ENCODE measurements around the gene L1CAM. TPM values are rescaled to one million over a fixed set of nuclear protein-coding genes. Genes with fewer than 3 reads are reported as not detected.

Gene L1CAM
- total and polyA plus RNA-seq, 7 donors: 2.4 to 30.2 (median 15.5) TPM; not detected in 1

DNA sequence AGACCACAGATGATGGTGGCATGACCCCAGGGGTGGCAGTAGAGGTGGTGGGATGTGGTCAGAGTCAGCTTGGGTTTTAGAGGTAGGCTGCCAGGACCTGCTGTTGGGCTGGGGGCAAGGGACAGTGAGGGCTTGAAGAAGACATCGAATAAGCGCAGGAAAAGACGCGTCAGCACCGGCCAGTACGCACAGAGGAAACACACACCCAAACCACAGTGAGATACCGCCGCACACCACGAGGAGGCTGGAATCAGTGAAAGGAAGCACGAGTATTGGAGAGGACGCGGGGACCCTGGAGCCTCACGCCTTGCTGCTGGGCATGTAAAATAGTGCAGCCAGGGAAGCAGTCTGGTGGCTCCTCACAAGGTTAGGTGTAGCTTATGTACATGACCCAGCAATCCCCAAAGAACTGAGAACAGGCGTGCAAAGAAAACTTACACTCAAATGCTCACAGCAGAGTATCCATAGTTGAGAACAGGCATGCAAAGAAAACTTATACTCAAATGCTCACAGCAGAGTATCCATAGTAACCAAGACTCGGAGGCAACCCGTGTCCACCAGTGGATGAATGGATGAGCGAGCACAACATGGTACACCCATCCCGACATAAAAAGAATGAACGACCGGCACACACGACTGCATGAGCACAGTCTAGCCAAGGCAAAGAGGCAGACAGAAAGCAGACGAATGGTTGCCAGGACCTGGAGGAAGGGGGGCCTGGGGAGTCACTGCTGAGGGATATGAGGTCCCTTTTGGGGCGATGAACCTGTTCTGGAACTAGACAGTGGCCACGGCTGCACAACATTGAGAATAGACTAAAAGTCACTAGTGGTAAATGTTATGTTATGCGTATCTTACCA, 68.9 kb downstream of the L1CAM start:
- Histone ChIP-seq H3K27me3 (no peaks in the 10 kb centered on the region), H3K9me3 (no peaks in the 10 kb centered on the region), H3K4me1 (peaks cover 0 to 10% (median 3%) of the 10 kb centered on the region in 4 donors), H3K36me3 (no peaks in the 10 kb centered on the region), H3K4me3 (no peak overlapping the region), H3K27ac (no peak overlapping the region)
- intact Hi-C loops (cut with DNase I): no loop called here
- WGBS, 2 donors: 66 to 85% methylated on average over 25 of the region's 25 CpGs
- DNase-seq: no peak
- TF ChIP-seq, protein P1, sequence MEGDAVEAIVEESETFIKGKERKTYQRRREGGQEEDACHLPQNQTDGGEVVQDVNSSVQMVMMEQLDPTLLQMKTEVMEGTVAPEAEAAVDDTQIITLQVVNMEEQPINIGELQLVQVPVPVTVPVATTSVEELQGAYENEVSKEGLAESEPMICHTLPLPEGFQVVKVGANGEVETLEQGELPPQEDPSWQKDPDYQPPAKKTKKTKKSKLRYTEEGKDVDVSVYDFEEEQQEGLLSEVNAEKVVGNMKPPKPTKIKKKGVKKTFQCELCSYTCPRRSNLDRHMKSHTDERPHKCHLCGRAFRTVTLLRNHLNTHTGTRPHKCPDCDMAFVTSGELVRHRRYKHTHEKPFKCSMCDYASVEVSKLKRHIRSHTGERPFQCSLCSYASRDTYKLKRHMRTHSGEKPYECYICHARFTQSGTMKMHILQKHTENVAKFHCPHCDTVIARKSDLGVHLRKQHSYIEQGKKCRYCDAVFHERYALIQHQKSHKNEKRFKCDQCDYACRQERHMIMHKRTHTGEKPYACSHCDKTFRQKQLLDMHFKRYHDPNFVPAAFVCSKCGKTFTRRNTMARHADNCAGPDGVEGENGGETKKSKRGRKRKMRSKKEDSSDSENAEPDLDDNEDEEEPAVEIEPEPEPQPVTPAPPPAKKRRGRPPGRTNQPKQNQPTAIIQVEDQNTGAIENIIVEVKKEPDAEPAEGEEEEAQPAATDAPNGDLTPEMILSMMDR (IDR thresholded peaks at IDR 0.05): no peak
- TF ChIP-seq POLR2AphosphoS5 (IDR thresholded peaks at IDR 0.05) (no peak), EP300 (IDR thresholded peaks at IDR 0.05) (no peak), POLR2A (IDR thresholded peaks at IDR 0.05) (no peak)

DNA sequence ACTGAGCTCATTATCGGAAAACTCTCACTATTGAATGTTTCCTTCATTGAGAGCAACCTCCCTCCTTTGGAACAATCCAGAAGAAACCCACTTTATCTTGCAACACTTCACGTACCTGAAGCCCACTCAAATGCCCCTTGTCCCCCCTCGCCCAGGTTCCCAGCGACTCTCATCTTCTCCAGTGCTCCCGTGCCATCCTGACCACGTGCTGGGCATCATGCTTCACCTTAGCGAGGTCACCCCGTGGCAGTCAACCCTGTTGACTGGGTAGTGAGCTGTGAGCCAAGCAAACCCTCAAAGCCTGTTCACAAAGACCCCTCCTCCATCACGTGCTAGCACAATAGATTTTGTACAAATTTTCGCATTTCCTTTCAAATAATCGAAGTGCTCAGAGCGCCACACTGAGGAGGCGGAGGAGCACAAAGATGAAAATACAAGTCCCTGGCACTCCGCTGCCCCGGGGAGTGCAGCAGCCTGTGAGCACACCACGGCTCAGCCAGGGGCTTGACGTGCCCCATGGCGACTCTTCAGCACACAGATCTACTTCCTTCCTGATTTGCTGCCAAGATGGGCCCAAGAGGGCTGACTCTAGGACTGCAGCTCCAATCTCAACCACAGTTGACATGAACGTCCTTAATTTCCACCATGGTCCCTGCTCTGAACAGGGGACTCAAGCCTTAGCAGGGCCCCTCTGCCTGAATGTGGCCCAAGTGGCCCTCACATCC, 71.2 kb downstream of the L1CAM start:
- H3K27me3 ChIP-seq: no peaks in the 10 kb centered on the region
- intact Hi-C loops (cut with DNase I): no loop called here
- no peaks in the 10 kb centered on the region for H3K36me3 ChIP-seq
- peaks cover 0 to 10% (median 3%) of the 10 kb centered on the region in 4 donors for H3K4me1 ChIP-seq
- no peak for TF ChIP-seq POLR2AphosphoS5 (IDR thresholded peaks at IDR 0.05)
- no peak for TF ChIP-seq EP300 (IDR thresholded peaks at IDR 0.05)
- TF ChIP-seq, protein P1 (IDR thresholded peaks at IDR 0.05): no peak
- no peak for TF ChIP-seq POLR2A (IDR thresholded peaks at IDR 0.05)
- WGBS, 2 donors: 68 to 72% methylated on average over 19 of the region's 19 CpGs
- H3K27ac ChIP-seq: no peak overlapping the region
- H3K4me3 ChIP-seq: no peak overlapping the region
- no peaks in the 10 kb centered on the region for H3K9me3 ChIP-seq
- no peak for DNase-seq

DNA sequence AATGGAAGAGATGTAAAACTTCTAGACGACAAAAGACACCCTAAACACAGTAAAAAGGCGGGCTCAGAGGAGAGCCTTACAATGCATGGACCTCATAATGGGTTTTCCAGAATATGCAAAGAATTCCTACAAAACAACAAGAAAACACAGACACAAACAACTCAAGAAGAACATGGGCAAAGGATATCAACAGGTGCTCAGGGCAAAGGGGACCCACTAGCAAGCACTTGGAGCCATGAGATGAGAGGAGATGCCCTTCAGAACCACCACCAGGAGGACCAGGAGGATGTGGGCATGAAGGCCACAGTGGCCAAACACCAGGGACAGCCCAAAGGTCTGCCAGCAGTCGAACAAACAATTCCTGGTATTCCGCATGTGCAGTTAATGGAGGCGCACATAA, 72.8 kb downstream of the L1CAM start:
- no peak for TF ChIP-seq POLR2AphosphoS5 (IDR thresholded peaks at IDR 0.05)
- TF ChIP-seq, protein P1 (IDR thresholded peaks at IDR 0.05): no peak
- TF ChIP-seq EP300 (IDR thresholded peaks at IDR 0.05): no peak
- no peak for TF ChIP-seq POLR2A (IDR thresholded peaks at IDR 0.05)
- no peak overlapping the region for H3K4me3 ChIP-seq
- H3K36me3 ChIP-seq: no peaks in the 10 kb centered on the region
- H3K4me1 ChIP-seq: no peaks in the 10 kb centered on the region
- no peak for DNase-seq
- no peak overlapping the region for H3K27ac ChIP-seq
- H3K27me3 ChIP-seq: no peaks in the 10 kb centered on the region
- intact Hi-C loops (cut with DNase I): no loop called here
- WGBS, 2 donors: 91 to 95% methylated on average over 5 of the region's 5 CpGs
- H3K9me3 ChIP-seq: no peaks in the 10 kb centered on the region

DNA sequence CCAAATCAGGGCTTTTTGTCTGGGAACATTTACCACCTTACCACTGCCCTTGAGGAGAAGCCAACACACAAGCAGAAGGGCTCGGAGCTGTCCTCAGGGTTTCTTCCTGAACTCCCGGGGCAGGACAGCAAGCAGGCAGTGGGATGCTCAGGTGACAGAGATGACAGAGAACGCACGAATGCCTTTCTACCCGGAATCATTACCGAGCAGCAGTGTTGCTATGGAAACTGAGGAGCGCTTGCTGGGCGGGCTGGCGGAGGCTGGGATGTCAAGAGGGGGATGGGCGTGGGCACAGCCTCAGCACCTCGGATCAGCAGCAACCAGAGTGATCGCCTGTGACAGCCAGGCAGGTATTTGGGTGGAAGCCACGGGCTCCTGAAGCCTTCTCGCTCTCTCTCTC, 73.8 kb downstream of the L1CAM start:
- Histone ChIP-seq H3K4me3 (no peak overlapping the region), H3K27me3 (no peaks in the 10 kb centered on the region), H3K9me3 (no peaks in the 10 kb centered on the region), H3K27ac (no peak overlapping the region), H3K4me1 (no peaks in the 10 kb centered on the region), H3K36me3 (no peaks in the 10 kb centered on the region)
- TF ChIP-seq EP300 (IDR thresholded peaks at IDR 0.05) (no peak), POLR2A (IDR thresholded peaks at IDR 0.05) (no peak)
- TF ChIP-seq, protein P1 (IDR thresholded peaks at IDR 0.05): no peak
- intact Hi-C loops (cut with DNase I): no loop called here
- DNase-seq: no peak
- WGBS, 2 donors: 32 to 57% methylated on average over 14 of the region's 14 CpGs

Other genes with a start within 250 kb of the L1CAM start
- not detected for gene DUSP9, start 239.0 kb downstream of the L1CAM start, total RNA-seq
- gene DUSP9, start 239.0 kb downstream of the L1CAM start, polyA plus RNA-seq: under 1 TPM in 1 of 3 donors, not detected in 2; 0.06 TPM
- gene PNCK, start 212.4 kb downstream of the L1CAM start, total RNA-seq: 100 to 1,000 TPM in 1 of 4 donors, 10 to 100 TPM in 3; 33.9 to 135 (median 64.2) TPM
- gene PNCK, start 212.4 kb downstream of the L1CAM start, polyA plus RNA-seq: 1 to 10 TPM in 1 of 3 donors, not detected in 2; 4.6 TPM
- 10 to 100 TPM; 31.9 to 60.7 (median 35.1) TPM for gene SLC6A8, start 198.2 kb downstream of the L1CAM start, total RNA-seq
- gene SLC6A8, start 198.2 kb downstream of the L1CAM start, polyA plus RNA-seq: 100 to 1,000 TPM in 1 of 3 donors, 10 to 100 TPM in 2; 67.9 to 158 (median 70.5) TPM
- 100 to 1,000 TPM in 1 of 4 donors, 10 to 100 TPM in 3; 59.3 to 124 (median 70.4) TPM for gene BCAP31, start 161.8 kb downstream of the L1CAM start, total RNA-seq
- gene BCAP31, start 161.8 kb downstream of the L1CAM start, polyA plus RNA-seq: 100 to 1,000 TPM in 1 of 3 donors, 10 to 100 TPM in 2; 61.3 to 216 (median 70.9) TPM
- 10 to 100 TPM; 11.0 to 21.3 (median 18.3) TPM for gene ABCD1, start 161.3 kb downstream of the L1CAM start, total RNA-seq
- 10 to 100 TPM in 1 of 3 donors, 1 to 10 TPM in 2; 1.8 to 12.8 (median 3.2) TPM for gene ABCD1, start 161.3 kb downstream of the L1CAM start, polyA plus RNA-seq
- gene PLXNB3, start 121.9 kb downstream of the L1CAM start, total RNA-seq: 10 to 100 TPM in 3 of 4 donors, 1 to 10 TPM in 1; 9.2 to 50.1 (median 25.7) TPM
- 1 to 10 TPM in 1 of 3 donors, under 1 TPM in 1, not detected in 1; 0.60 to 2.2 TPM for gene PLXNB3, start 121.9 kb downstream of the L1CAM start, polyA plus RNA-seq
- 10 to 100 TPM in 1 of 4 donors, 1 to 10 TPM in 3; 2.1 to 13.0 (median 6.9) TPM for gene SRPK3, start 105.1 kb downstream of the L1CAM start, total RNA-seq
- under 1 TPM in 1 of 3 donors, not detected in 2; 0.31 TPM for gene SRPK3, start 105.1 kb downstream of the L1CAM start, polyA plus RNA-seq
- 10 to 100 TPM; 54.2 to 89.5 (median 62.7) TPM for gene IDH3G, start 91.8 kb downstream of the L1CAM start, total RNA-seq
- 10 to 100 TPM; 66.7 to 85.3 (median 76.5) TPM for gene IDH3G, start 91.8 kb downstream of the L1CAM start, polyA plus RNA-seq
- gene SSR4, start 91.5 kb downstream of the L1CAM start, total RNA-seq: 100 to 1,000 TPM; 143 to 177 (median 156) TPM
- gene SSR4, start 91.5 kb downstream of the L1CAM start, polyA plus RNA-seq: 100 to 1,000 TPM; 327 to 494 (median 405) TPM
- 10 to 100 TPM in 3 of 4 donors, 1 to 10 TPM in 1; 8.6 to 24.4 (median 14.2) TPM for gene PDZD4, start 55.6 kb downstream of the L1CAM start, total RNA-seq
- 1 to 10 TPM in 2 of 3 donors, under 1 TPM in 1; 0.46 to 5.1 (median 1.2) TPM for gene PDZD4, start 55.6 kb downstream of the L1CAM start, polyA plus RNA-seq
- gene AVPR2, start 18.5 kb upstream of the L1CAM start, total RNA-seq: 1 to 10 TPM; 1.1 to 2.2 (median 1.3) TPM
- gene AVPR2, start 18.5 kb upstream of the L1CAM start, polyA plus RNA-seq: 1 to 10 TPM in 1 of 3 donors, not detected in 2; 1.1 TPM
- gene ARHGAP4, start 40.1 kb upstream of the L1CAM start, total RNA-seq: 10 to 100 TPM; 12.4 to 27.4 (median 16.3) TPM
- gene ARHGAP4, start 40.1 kb upstream of the L1CAM start, polyA plus RNA-seq: 100 to 1,000 TPM in 1 of 3 donors, 10 to 100 TPM in 1, 1 to 10 TPM in 1; 8.4 to 122 (median 17.3) TPM
- 100 to 1,000 TPM in 1 of 4 donors, 10 to 100 TPM in 3; 57.4 to 113 (median 79.2) TPM for gene NAA10, start 48.9 kb upstream of the L1CAM start, total RNA-seq
- 100 to 1,000 TPM in 1 of 3 donors, 10 to 100 TPM in 2; 78.6 to 128 (median 84.7) TPM for gene NAA10, start 48.9 kb upstream of the L1CAM start, polyA plus RNA-seq
- gene RENBP, start 58.5 kb upstream of the L1CAM start, total RNA-seq: 10 to 100 TPM in 3 of 4 donors, 1 to 10 TPM in 1; 9.8 to 16.8 (median 13.1) TPM
- gene RENBP, start 58.5 kb upstream of the L1CAM start, polyA plus RNA-seq: 10 to 100 TPM; 10.2 to 15.1 (median 15.0) TPM
- gene HCFC1, start 85.6 kb upstream of the L1CAM start, total RNA-seq: 10 to 100 TPM; 23.5 to 57.3 (median 30.2) TPM
- gene HCFC1, start 85.6 kb upstream of the L1CAM start, polyA plus RNA-seq: 10 to 100 TPM in 1 of 3 donors, 1 to 10 TPM in 2; 7.4 to 34.4 (median 8.4) TPM
- 1 to 10 TPM; 3.5 to 8.6 (median 4.4) TPM for gene TMEM187, start 86.6 kb upstream of the L1CAM start, total RNA-seq
- gene TMEM187, start 86.6 kb upstream of the L1CAM start, polyA plus RNA-seq: 1 to 10 TPM; 3.6 to 9.3 (median 3.7) TPM
- gene IRAK1, start 133.7 kb upstream of the L1CAM start, total RNA-seq: 10 to 100 TPM; 26.8 to 41.7 (median 37.3) TPM
- gene IRAK1, start 133.7 kb upstream of the L1CAM start, polyA plus RNA-seq: 100 to 1,000 TPM in 1 of 3 donors, 10 to 100 TPM in 2; 67.7 to 103 (median 70.3) TPM
- 10 to 100 TPM; 43.9 to 57.9 (median 49.6) TPM for gene MECP2, start 211.5 kb upstream of the L1CAM start, total RNA-seq
- gene MECP2, start 211.5 kb upstream of the L1CAM start, polyA plus RNA-seq: 10 to 100 TPM; 14.4 to 22.5 (median 18.7) TPM